Epithelial cell of prostate (primary cell): ENCODE results near the gene BCAP29.

ENCODE experiments used
- DNase-seq: peaks from one replicate; pipeline ENCODE4 v3.0.0-alpha.2; 2011; ENCODE audit warnings: low read depth, low spot score
- H3K27ac ChIP-seq: fragments of 450-650 bp; 2 replicates; pipeline ENCODE4 v1.5.1; 2017; ENCODE audit warnings: mild to moderate bottlenecking

BCAP29 gene

GRCh38 chr7:107580716-107581383 is 804 bp downstream of the BCAP29 start:
- DNase-seq = no peak
- H3K27ac ChIP-seq = peak overlapping the region; percentile 66

DNA sequence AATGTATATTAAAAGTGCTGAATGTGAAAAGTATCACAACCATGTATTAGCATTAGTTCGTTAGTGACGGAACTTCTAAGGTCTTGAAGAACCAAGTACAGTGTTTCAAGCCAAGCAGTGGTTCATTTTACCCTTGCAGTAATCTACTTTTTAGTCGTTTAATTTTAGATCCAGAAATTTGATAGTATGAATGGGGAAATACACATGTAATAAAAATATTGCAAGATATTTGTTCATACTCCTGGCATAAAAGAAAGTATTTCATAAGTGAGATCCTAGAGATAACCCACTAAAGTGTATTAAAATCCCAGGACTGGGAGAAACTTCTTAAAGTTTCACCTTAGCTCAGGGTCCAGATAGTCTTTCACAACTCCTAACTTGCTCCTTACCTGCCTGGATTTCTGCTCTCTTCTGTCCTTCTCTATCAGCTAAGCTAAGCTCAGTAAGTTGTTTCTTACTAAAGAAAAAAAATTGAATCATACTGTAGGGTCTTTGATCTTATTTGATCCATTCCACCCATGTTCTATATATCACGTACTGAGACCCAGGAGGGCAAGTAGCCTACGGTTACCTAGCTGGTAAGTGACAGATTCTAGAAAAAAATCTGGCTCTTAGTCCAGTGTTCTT is 1.5 kb downstream of the BCAP29 start:
- peak overlapping the region; percentile 66 for H3K27ac ChIP-seq
- no peak for DNase-seq

- no peak overlapping the region for H3K27ac ChIP-seq
- DNase-seq = no peak
These were observed 2.8 kb downstream of the BCAP29 start for GRCh38 chr7:107582875-107583274.

DNA sequence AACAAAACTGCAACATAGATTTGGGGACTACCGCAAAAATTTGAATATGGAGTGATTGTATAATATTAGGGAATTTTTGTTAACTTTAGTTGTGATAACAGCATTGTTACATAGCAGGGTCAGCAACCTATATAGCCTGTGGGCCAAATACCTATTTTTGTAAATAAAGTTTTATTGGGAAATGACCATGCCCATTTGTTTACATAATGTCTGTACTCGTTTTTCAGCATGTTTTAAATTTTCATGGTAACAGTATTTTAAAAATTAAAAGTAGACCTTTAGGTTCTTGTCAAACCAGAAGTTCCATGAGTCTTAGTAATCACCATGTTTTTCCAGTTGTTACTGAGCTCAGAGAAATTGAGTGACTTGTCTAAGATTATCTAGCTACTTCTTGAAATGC is 4.7 kb downstream of the BCAP29 start:
- DNase-seq = no peak
- no peak overlapping the region for H3K27ac ChIP-seq

- DNase-seq = no peak
These were observed 8.6 kb downstream of the BCAP29 start for GRCh38 chr7:107588529-107589130.

GRCh38 chr7:107591421-107591820 is 11.4 kb downstream of the BCAP29 start:
- H3K27ac ChIP-seq = no peak overlapping the region
- DNase-seq = no peak

More at GRCh38 chr7:107588529-107589130, 8.6 kb downstream of the BCAP29 start:
- no peak overlapping the region for H3K27ac ChIP-seq

GRCh38 chr7:107592361-107593024 is 12.4 kb downstream of the BCAP29 start:
- no peak overlapping the region for H3K27ac ChIP-seq
- no peak for DNase-seq

DNA sequence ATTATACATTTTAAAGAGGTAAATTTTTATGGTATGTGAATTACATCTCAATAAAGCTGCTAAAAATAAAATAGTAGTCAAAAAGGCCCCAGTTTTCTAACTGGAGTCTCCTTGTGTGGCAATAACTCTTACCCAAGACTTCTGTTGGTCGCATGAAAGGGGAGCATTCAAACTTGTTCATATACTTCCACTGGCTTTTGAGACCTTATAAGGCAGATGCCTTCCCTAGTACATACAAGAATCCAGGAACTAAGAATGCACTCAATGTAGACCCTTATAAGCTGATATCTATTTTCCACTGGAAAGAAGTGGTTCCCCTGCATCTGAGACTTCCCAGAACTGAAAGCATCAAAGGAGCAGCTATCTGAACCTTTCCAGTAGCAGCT is 13.0 kb downstream of the BCAP29 start:
- H3K27ac ChIP-seq = no peak overlapping the region
- no peak for DNase-seq

GRCh38 chr7:107594961-107595737 is 15.1 kb downstream of the BCAP29 start:
- peak; percentile 83 for DNase-seq

DNA sequence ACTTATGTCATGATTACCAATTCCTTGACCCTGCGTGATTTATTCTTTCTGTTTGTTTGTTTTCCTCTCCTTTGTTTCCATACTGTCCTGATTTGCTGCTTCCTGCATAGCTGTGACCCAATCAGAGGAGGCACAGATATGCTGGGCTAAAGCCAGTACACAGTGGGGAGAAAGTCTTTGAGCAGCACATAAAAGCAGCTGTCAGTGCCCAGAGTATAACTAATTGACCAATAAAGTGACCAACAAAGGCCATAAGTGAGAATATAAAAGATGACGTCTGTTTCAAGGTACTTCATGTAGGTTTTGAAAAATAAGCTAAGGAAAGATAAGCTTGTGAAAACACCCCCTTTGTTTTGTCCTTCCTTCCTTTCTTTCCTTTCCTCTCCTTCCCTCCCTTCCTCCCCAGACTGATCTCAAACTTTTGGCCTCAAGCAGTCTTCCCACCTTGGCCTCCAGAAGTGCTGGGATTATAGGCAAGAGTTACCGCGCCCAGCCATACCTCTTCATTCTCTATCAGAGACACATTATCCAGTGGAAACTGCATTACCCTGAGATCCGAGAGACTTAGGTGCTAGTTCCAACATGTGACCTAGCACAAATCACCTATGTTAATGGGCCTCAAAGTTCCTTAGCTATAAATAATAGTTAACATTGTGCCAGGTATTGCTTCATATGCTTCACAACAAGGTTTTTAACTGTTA is 17.0 kb downstream of the BCAP29 start:
- no peak for DNase-seq

More at GRCh38 chr7:107594961-107595737, 15.1 kb downstream of the BCAP29 start:
- peak overlapping the region; percentile 86 for H3K27ac ChIP-seq

DNA sequence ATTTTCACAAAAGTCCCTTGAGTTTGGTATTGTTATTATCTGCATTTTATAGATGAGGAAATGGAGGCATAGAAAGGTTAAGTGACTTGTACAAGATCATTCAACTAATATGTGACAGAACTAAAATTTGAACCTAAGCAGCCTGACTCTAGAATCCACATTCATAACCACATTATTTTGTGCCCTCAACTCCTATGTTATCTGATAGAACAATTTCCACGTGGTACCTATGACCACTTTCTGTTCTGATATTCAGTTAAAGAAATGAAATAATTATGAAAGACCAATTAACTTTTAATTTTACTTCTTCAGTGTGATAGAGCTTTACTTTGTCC is 17.5 kb downstream of the BCAP29 start:
- no peak for DNase-seq
- no peak overlapping the region for H3K27ac ChIP-seq

More for the DNA sequence above, 17.0 kb downstream of the BCAP29 start:
- H3K27ac ChIP-seq = no peak overlapping the region

- DNase-seq = no peak
- H3K27ac ChIP-seq = no peak overlapping the region
These were observed 17.9 kb downstream of the BCAP29 start for GRCh38 chr7:107597953-107598352.

- no peak for DNase-seq
These were observed 19.2 kb downstream of the BCAP29 start for GRCh38 chr7:107599262-107599661.

GRCh38 chr7:107600816-107601215 is 20.8 kb downstream of the BCAP29 start:
- no peak overlapping the region for H3K27ac ChIP-seq
- DNase-seq = no peak

More at GRCh38 chr7:107599262-107599661, 19.2 kb downstream of the BCAP29 start:
- H3K27ac ChIP-seq = no peak overlapping the region

DNA sequence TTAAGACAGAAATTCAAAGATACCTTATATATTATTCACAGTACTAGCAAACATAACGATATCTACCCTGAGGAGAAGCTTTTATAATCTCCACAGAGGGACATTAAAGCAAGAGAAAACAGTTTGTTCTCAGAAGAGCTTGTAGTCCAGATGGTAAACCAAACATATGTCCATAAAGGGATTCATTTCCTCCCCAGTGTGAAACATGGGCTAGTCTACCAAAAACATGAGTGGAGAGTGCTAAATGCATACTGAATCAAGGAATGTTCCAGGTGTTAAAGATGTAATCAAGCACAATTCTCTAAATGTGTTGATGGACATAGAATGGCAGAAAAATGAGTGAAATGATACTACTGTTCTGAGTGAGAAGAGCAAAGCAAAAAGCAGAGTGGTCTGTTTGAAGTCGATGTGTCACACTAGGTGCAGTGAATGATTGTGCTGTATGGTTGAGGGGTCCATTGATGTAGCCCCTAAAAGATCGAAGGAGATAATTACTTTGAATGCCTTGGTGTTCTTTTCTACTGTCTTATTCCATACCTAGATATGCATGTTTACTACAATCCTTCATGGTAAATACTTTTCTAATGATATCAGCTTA is 25.3 kb downstream of the BCAP29 start:
- DNase-seq = no peak
- no peak overlapping the region for H3K27ac ChIP-seq

- peak overlapping the region; percentile 16 for H3K27ac ChIP-seq
- DNase-seq = no peak
These were observed 26.3 kb downstream of the BCAP29 start for GRCh38 chr7:107606303-107606702.

GRCh38 chr7:107609811-107610261 is 29.8 kb downstream of the BCAP29 start:
- H3K27ac ChIP-seq = no peak overlapping the region
- no peak for DNase-seq

- no peak overlapping the region for H3K27ac ChIP-seq
- no peak for DNase-seq
These were observed 30.3 kb downstream of the BCAP29 start for GRCh38 chr7:107610323-107610722.

DNA sequence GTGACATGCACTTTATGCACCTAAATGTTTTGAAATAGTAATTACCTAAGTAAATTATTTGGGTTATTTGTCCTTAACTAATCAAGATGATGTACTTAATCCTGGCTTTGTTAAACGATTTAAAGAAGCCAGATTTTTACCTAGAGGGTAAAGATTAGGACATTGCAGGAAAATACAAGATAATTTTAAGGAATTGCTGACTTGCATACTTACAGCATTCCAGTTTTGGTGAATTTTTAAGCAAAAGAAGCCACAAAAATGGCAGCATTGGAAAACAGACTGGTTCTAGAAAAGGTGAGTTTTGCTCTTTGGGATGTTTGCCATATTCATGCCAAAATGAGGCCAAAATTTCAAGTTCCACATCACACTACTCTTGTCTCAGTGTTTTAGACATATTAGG is 33.4 kb downstream of the BCAP29 start:
- peak overlapping the region; percentile 19 for H3K27ac ChIP-seq
- no peak for DNase-seq
